ENCODE results near the gene VPS37C.

- TF ChIP-seq CTCF (IDR thresholded peaks at IDR 0.05) (no peak), POLR2A (IDR thresholded peaks at IDR 0.05) (no peak)
Observed at GRCh38 chr11:61119571-61119970, 41.7 kb downstream of the VPS37C start.

Data from body of pancreas (tissue), 4 donors.